ENCODE results near the gene ZNF516. TPM values are rescaled to one million over a fixed set of nuclear protein-coding genes. Genes with fewer than 3 reads are reported as not detected.

ZNF516 gene
- total RNA-seq, 1 donor: 16.3 TPM

DNA sequence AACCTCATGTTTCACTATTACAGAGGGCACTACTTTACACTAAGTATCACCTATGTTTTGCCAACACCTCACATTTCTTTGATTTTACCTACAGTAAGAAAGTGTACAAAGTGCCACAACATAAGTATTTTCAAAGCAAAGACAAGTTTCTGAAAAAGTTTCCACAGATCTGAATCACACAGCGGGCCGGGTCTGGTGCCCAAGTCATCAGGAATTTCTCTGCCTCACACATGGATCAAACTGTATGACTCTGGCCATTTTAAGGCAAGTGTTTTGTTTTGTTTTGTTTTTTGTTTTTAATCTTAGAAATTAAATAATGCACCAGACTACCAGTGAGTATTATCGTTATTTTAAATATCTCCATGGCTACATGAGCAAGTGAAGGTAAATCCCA, 73.4 kb downstream of the ZNF516 start:
- no peak for DNase-seq (ENCODE audit: insufficient read length, low spot score, missing footprints)

DNA sequence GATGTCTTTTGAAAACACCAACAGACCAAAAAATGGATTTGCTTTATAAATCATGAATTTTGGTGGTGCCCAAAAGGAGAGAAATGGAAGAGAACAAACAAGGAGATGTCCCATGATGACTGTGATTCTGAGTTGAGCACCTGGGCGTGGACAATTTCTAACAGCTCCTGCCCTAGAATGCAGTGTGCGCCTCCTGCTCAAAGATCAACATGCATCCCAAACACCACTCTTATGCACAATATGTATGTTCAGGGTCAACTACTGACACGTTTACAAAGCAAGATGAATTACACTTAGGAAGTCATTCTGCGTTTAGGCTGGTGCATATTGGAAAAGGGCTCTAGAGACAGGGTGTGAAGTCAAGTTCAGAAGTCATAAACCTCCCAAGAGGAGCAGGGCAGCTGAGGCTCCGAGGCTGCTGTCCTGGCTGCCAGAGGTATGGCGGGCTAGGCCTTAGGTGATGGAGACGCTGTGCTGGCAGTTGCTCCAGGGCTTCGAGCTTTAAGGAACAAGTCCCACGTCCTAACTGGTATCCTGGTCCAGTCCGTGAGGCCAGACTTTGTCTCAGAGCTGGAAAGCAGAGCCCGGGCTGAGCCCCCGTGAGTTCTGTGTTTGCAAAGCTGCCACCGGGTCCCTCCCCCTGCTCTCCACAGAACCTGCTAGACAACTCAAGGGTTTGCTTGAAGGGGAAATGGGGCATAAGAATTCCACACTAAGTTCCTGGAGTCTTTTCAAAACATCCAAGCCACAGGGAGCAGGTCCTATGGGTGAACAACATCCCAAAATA, 74.0 kb downstream of the ZNF516 start:
- DNase-seq (ENCODE audit: insufficient read length, low spot score, missing footprints): no peak
- Histone ChIP-seq H3K27me3 (ENCODE audit: insufficient read depth, low read length) (no peaks in the 10 kb centered on the region), H3K4me3 (ENCODE audit: insufficient read depth, low read length) (no peak overlapping the region), H3K4me2 (ENCODE audit: insufficient read depth, low read length) (no peak overlapping the region), H3K36me3 (ENCODE audit: insufficient read depth, low read length) (no peaks in the 10 kb centered on the region), H3K79me2 (ENCODE audit: insufficient read depth, low read length) (peaks cover 61% of the 10 kb centered on the region), H4K20me1 (ENCODE audit: insufficient read depth, low read length) (peaks cover 48% of the 10 kb centered on the region), H3K4me1 (ENCODE audit: insufficient read depth, low read length) (no peaks in the 10 kb centered on the region), H3K9me3 (ENCODE audit: low read depth, low read length) (no peaks in the 10 kb centered on the region), H2AFZ (ENCODE audit: low read length) (no peak overlapping the region), H3K27ac (ENCODE audit: low read depth, low read length) (no peak overlapping the region)
- TF ChIP-seq, protein P1, sequence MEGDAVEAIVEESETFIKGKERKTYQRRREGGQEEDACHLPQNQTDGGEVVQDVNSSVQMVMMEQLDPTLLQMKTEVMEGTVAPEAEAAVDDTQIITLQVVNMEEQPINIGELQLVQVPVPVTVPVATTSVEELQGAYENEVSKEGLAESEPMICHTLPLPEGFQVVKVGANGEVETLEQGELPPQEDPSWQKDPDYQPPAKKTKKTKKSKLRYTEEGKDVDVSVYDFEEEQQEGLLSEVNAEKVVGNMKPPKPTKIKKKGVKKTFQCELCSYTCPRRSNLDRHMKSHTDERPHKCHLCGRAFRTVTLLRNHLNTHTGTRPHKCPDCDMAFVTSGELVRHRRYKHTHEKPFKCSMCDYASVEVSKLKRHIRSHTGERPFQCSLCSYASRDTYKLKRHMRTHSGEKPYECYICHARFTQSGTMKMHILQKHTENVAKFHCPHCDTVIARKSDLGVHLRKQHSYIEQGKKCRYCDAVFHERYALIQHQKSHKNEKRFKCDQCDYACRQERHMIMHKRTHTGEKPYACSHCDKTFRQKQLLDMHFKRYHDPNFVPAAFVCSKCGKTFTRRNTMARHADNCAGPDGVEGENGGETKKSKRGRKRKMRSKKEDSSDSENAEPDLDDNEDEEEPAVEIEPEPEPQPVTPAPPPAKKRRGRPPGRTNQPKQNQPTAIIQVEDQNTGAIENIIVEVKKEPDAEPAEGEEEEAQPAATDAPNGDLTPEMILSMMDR (IDR thresholded peaks at IDR 0.05; ENCODE audit: extremely low read depth, low read depth, low read length): no peak

More for the DNA sequence above, 73.4 kb downstream of the ZNF516 start:
- peaks cover 51% of the 10 kb centered on the region for H4K20me1 ChIP-seq (ENCODE audit: insufficient read depth, low read length)
- no peak overlapping the region for H3K4me2 ChIP-seq (ENCODE audit: insufficient read depth, low read length)
- no peak overlapping the region for H3K4me3 ChIP-seq (ENCODE audit: insufficient read depth, low read length)
- no peak overlapping the region for H3K27ac ChIP-seq (ENCODE audit: low read depth, low read length)
- H2AFZ ChIP-seq (ENCODE audit: low read length): no peak overlapping the region
- peaks cover 59% of the 10 kb centered on the region for H3K79me2 ChIP-seq (ENCODE audit: insufficient read depth, low read length)
- no peaks in the 10 kb centered on the region for H3K36me3 ChIP-seq (ENCODE audit: insufficient read depth, low read length)
- H3K4me1 ChIP-seq (ENCODE audit: insufficient read depth, low read length): no peaks in the 10 kb centered on the region
- no peaks in the 10 kb centered on the region for H3K9me3 ChIP-seq (ENCODE audit: low read depth, low read length)
- no peaks in the 10 kb centered on the region for H3K27me3 ChIP-seq (ENCODE audit: insufficient read depth, low read length)
- TF ChIP-seq, protein P1 (IDR thresholded peaks at IDR 0.05; ENCODE audit: extremely low read depth, low read depth, low read length): no peak

DNA sequence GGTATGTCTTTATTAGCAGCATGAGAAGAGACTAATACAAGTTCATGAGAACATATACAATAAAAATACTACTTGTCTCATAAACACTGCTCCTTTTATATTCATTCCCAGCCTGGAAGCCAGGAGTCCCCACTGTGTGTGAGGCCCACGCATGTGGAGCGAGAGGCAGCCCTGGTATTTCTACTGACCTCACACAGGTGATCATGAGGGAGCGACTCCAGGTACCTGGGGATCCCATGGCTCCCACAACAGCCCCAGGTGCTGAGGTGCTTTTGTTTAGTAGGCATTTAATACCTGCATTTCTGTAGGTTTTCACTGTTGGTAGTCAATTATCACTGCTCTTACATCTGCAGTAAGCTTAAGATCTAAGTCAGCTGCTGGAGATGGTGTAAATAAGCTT, 75.2 kb downstream of the ZNF516 start:
- TF ChIP-seq, protein P1 (IDR thresholded peaks at IDR 0.05; ENCODE audit: extremely low read depth, low read depth, low read length): no peak
- Histone ChIP-seq H3K4me3 (ENCODE audit: insufficient read depth, low read length) (no peak overlapping the region), H3K36me3 (ENCODE audit: insufficient read depth, low read length) (no peaks in the 10 kb centered on the region), H4K20me1 (ENCODE audit: insufficient read depth, low read length) (peaks cover 48% of the 10 kb centered on the region), H3K4me1 (ENCODE audit: insufficient read depth, low read length) (no peaks in the 10 kb centered on the region), H2AFZ (ENCODE audit: low read length) (no peak overlapping the region), H3K27me3 (ENCODE audit: insufficient read depth, low read length) (no peaks in the 10 kb centered on the region), H3K9me3 (ENCODE audit: low read depth, low read length) (no peaks in the 10 kb centered on the region), H3K27ac (ENCODE audit: low read depth, low read length) (no peak overlapping the region), H3K79me2 (ENCODE audit: insufficient read depth, low read length) (peaks cover 61% of the 10 kb centered on the region), H3K4me2 (ENCODE audit: insufficient read depth, low read length) (no peak overlapping the region)
- DNase-seq (ENCODE audit: insufficient read length, low spot score, missing footprints): no peak

DNA sequence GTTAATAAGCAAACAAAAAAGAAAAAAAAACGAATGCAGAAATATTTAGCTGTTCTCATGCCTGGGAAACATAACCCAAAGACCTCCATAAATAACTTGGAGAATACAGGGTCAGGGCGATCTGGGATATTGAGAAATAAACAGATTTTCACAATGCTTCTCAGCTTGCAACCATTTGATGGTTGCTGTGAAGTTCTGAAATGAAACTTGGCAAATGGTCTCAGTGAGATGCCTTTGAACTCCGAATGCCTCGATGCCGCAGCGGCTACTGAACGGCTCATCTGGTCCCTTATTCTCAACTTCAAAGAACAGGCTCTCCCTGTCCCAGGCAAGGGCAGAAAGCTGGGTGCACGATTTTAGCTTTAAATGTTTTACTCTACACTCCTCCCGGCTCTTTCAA, 78.1 kb downstream of the ZNF516 start:
- no peaks in the 10 kb centered on the region for H3K36me3 ChIP-seq (ENCODE audit: insufficient read depth, low read length)
- TF ChIP-seq, protein P1 (IDR thresholded peaks at IDR 0.05; ENCODE audit: extremely low read depth, low read depth, low read length): no peak
- DNase-seq (ENCODE audit: insufficient read length, low spot score, missing footprints): no peak
- no peak overlapping the region for H3K27ac ChIP-seq (ENCODE audit: low read depth, low read length)
- H2AFZ ChIP-seq (ENCODE audit: low read length): no peak overlapping the region
- peak overlapping the region; percentile 25 for H3K4me3 ChIP-seq (ENCODE audit: insufficient read depth, low read length)
- H3K4me2 ChIP-seq (ENCODE audit: insufficient read depth, low read length): peak overlapping the region; percentile 52
- H3K9me3 ChIP-seq (ENCODE audit: low read depth, low read length): no peaks in the 10 kb centered on the region
- H4K20me1 ChIP-seq (ENCODE audit: insufficient read depth, low read length): peaks cover 48% of the 10 kb centered on the region
- H3K27me3 ChIP-seq (ENCODE audit: insufficient read depth, low read length): no peaks in the 10 kb centered on the region
- H3K79me2 ChIP-seq (ENCODE audit: insufficient read depth, low read length): peaks cover 60% of the 10 kb centered on the region
- peaks cover 17% of the 10 kb centered on the region for H3K4me1 ChIP-seq (ENCODE audit: insufficient read depth, low read length)
